T-helper 2 cell (primary cell): ENCODE measurements around the gene TAGLN3.
A peak's percentile ranks its signal among the peaks of the same experiment; 100 is the strongest.

ENCODE experiments used
- DNase-seq, 5 experiments: peaks; one replicate each; pipeline versions ENCODE4 v3.0.0 to v3.0.0-alpha.2; 2012 to 2022
- total RNA-seq, 2 donors: gene quantifications; one replicate each; lab custom pipeline; 2026; lab: John Stamatoyannopoulos, UW

The TAGLN3 gene
- total RNA-seq = 0 reads per million in 2 donors

DNA sequence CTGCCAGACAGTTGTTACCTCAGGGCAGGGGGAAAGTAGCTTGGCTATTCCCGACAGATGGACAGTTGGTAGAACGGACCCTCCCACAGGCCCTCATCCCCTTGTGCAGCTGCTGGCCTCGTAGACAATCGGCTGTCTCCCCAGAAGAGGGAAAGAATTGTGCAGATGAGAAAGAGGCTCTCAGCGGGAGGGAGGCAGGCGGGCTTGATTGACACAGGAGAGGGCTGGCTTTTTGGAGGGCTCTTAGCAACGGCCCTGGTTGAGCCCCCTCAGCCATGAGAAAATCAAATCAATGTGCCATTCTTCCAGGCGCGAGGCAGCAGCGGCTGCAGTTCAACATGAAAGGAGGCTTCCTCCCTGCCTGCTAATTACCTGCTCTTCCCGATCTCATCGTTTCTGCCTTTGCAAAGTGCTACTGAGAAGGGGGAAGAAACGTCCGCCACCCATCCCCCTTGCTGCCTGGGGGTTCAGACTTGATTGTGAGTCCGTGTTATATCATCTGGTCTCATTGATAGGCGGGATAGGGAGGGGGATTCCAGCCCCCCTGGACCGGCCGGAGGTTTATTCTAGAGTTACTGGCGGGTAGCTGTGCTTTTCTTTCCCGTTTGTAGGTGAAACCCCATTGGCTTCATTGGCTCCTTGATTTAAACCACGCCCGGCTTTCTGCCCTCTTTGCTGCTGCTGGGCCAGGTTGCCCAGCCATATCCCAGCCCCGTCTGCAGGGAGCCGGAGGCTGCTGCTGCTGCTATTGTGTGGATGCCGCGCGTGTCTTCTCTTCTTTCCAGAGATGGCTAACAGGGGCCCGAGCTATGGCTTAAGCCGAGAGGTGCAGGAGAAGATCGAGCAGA lies at the start of gene TAGLN3:
TSS of gene TAGLN3 (plus strand) at position 287 of the 848 bp plus-strand sequence. CDS start at position 788, 501 bp downstream.
- no peak for DNase-seq

- no peak for DNase-seq
Observed at GRCh38 chr3:111949712-111950111, 49.0 kb upstream of the TAGLN3 start.

GRCh38 chr3:111951032-111951431 lies 47.7 kb upstream of the TAGLN3 start:
- no peak for DNase-seq

DNA sequence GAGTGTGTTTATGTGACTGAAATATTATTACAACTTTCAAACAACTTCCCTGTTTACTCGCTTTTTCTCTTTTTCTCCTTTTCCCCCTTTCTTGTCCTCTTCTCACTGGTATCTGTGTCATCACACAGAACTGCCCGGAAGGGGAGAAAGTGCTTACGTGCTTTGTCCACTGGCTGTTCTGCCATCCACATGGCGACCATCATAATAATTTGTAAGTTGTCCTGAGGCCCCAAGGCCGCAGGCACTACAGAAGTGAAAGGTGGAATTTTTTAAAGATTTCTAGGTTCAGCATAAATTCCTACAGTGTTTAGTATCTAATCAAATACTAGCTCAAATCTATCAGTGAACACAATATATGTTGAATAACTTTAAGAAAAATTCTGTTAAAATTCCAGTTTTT lies 46.6 kb upstream of the TAGLN3 start:
- DNase-seq = no peak

DNA sequence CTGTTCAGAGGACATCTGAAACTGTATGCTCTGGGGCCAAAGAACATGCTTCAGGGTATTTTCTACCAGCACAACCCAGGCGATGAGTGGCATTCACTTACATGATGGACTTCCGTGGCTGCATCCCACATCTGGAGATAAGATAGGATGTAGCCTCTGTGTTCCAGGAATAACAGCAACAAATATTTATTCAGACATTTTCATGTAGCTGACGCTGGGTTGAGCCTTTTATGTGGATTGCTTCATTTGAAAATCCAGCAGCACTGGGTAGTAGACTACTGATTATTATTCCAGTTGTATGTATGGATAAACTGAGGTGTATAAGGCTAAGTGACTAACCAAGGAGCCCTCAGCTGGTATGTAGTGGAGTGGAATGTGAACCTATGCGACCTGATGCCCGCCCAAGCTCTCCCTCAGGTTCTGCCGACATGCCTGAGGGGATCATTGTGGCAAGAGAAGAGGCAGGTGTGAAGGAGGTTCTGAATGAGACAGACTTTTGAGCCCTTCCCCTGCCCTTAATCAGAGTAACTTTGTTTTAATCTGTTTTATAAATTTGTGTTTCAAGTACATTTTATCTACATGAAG lies 45.8 kb upstream of the TAGLN3 start:
- no peak for DNase-seq

GRCh38 chr3:111954228-111954990 lies 44.3 kb upstream of the TAGLN3 start:
- no peak for DNase-seq

DNA sequence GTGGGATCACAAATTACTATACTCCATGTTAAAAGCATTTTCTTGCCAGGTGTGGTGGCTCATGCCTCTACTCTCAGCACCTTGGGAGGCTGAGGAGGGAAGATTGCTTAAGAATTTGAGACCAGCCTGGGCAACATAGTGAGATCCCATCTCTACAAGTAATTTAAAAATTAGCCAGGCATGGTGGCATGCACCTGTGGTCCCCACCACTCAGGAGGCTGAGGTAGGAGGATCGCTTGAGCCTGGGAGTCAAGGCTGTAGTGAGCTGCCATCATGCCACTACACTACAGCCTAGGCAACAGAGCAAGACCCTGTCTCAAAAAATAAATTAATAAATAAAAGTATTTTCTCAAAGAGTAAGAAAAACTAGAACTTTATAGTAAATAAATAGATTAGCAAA lies 42.8 kb upstream of the TAGLN3 start:
- DNase-seq = no peak

DNA sequence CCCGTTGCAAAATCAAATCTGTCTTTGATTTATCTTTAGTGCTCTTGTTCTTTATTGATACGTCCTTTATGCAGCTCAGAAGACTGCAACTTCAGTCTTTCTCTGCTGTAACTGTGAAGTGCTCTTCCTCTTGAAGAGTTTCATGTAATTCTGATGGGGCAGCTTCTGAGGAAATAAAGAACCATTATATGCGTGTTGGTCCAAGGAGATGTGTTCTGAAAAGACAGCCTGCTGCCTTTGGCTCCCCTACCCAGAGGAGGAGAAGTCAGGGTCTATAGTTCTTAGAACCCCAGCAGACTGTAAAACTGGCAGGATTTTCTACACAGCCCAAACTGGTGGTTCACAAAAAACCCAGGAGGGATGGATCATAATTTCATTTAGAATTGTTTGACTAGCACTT lies 42.3 kb upstream of the TAGLN3 start:
- no peak for DNase-seq

- no peak for DNase-seq
Observed at GRCh38 chr3:111956995-111957734, 41.6 kb upstream of the TAGLN3 start.

GRCh38 chr3:111961461-111962164 lies 37.1 kb upstream of the TAGLN3 start:
- no peak for DNase-seq

- no peak for DNase-seq
Observed at GRCh38 chr3:111963424-111963823, 35.3 kb upstream of the TAGLN3 start.

GRCh38 chr3:111965484-111965883 lies 33.2 kb upstream of the TAGLN3 start:
- no peak for DNase-seq

DNA sequence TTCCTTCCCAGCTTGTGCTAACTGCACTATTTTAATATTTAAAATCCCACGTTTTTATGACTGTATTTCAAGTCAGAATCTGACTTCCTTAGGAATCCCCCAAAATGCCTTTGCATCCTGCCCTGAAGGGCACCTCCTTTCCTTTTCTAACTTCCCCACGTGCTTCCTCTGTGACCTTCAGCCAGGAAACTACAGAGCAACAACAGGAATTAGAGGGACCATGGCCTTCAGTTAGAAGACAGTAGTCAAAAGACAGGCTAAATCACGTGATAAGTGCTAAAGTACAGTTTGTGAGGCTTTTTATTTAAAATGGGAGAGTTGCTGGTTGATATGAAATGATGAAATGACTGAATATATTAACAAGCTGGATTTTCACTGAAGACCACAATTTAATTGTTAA lies 31.7 kb upstream of the TAGLN3 start:
- no peak for DNase-seq

DNA sequence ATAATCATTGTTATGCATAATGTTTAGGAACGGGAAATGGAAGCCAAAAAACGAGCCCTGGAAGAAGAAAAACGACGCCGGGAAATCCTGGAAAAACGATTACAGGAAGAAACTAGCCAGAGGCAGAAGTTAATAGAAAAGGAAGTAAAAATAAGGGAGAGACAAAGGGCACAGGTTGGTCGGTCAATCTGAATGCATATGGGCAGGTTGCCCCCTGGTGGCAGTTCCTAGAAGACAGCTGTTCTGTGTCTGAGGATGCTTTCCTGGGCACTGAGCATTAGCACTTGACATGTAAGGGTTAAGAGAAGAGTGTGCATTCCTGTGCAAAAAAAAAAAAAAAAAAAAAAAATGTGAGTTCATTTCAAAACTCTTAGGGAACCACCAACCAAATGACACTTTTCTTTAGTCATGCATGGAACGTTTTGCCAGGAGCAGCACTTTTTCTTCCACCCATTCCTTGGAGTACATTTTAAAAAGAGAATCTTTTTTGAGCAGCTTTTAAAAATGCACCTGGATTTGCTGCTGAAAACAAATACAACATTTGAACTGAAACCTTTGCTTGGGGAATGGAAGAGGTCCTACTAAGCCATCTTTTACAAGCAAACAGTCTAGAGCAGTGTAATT lies 31.0 kb upstream of the TAGLN3 start:
- peak; percentile 29 to 80 (median 63) for DNase-seq

DNA sequence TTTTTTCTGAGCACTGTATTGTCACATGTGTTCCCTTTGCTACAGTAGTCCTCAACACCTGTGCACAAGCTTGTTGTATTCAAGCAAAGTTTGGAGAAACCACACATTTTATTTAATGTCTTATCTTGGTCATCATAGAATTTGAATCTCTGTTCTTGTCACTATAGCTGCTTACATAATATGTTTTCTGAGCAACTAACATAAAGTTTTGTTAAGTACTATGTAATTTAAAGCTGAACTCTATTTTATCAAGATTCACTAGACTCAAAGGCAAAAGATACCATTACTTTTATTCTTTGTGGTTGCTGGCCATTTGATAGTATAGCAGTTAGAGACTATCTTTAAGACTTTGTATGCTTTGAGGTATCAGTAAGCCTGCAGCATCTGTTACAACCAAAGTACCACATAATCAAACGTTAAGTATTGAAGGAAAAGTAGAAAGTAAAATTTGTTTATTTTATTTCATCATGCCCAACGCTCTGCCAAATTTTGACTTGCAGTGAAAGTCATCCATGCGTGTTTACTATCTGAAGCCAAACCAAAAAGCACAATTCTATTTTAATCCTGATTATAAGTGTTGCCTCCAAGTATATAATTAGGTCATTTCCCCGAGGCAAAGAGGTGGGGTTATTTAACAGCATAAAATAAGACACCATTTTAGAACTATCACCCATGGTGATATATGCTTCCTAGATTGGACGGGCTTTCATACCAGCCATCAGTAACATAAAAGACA lies 30.2 kb upstream of the TAGLN3 start:
- DNase-seq = peak in 1 of 5 experiments; percentile 22

GRCh38 chr3:111970376-111970775 lies 28.3 kb upstream of the TAGLN3 start:
- DNase-seq = no peak

GRCh38 chr3:111971533-111972130 lies 27.1 kb upstream of the TAGLN3 start:
- no peak for DNase-seq

DNA sequence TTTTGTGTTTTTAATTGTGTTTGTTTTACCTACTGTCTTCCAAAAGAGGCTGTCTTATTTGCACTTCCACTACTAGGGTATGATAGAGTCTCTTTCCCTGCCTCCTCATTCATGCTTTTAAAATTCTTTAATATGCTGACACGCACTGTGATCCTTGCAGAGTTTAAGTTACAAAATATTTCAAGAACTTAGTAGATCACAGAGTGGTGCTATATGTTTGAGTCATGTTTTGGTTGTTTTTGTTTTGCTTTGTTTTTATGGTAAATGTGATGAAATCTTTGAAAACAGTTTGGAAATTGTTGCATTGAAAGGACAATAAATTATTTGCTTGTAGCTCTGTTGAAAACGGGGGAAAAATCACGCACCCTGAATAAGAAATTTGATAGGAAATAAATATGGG lies 25.8 kb upstream of the TAGLN3 start:
- no peak for DNase-seq

- no peak for DNase-seq
Observed at GRCh38 chr3:111975131-111975530, 23.6 kb upstream of the TAGLN3 start.

- DNase-seq = no peak
Observed at GRCh38 chr3:111976254-111976653, 22.5 kb upstream of the TAGLN3 start.
